Sigmoid colon (tissue), 7 donors: ENCODE data around the gene PON3. TPM values are rescaled to one million over a fixed set of nuclear protein-coding genes. Genes with fewer than 3 reads are reported as not detected.

Source experiments
- DNase-seq: peaks from one replicate; pipeline ENCODE4 v3.0.0-alpha.2; 2019
- H3K27ac ChIP-seq, 4 donors: fragments of 200-600 bp; sonication (generic); one replicate each; pipeline ENCODE4 v1.5.1; 2016 to 2019; ENCODE audit warnings: mild to moderate bottlenecking in 1 of 4
- H3K27me3 ChIP-seq, 3 donors: fragments of 200-600 bp; sonication (generic); one replicate each; pipeline ENCODE4 v1.5.1; 2019; ENCODE audit warnings: mild to moderate bottlenecking in 1 of 3
- H3K36me3 ChIP-seq, 4 donors: fragments of 200-600 bp; sonication (generic); one replicate each; pipeline ENCODE4 v1.5.1; 2016 to 2019
- H3K4me1 ChIP-seq, 4 donors: fragments of 200-600 bp; sonication (generic); one replicate each; pipeline ENCODE4 v1.5.1; 2017 to 2019
- H3K4me3 ChIP-seq, 4 donors: fragments of 200-600 bp; sonication (generic); one replicate each; pipeline ENCODE4 v1.5.1; 2017 to 2019; ENCODE audit warnings: mild to moderate bottlenecking in 2 of 4, moderate library complexity in 1 of 4
- H3K9me3 ChIP-seq, 4 donors: fragments of 200-600 bp in 3 of 4; sonication (generic) in 3 of 4; one replicate each; pipeline versions ENCODE4 v1.5.1 to v1.6.1; 2013 to 2019
- EP300 ChIP-seq, 4 donors: sonication (generic); formaldehyde crosslinking; IDR thresholded peaks; one replicate each; pipeline ENCODE4 v1.6.1; 2017; ENCODE audit warnings: antibody characterized with exemption in 4 of 4
- POLR2A ChIP-seq, 2 donors: fragments of 450-650 bp; IDR thresholded peaks; one replicate each; pipeline ENCODE4 v1.6.1; 2016; ENCODE audit warnings: antibody characterized with exemption in 2 of 2, mild to moderate bottlenecking in 2 of 2, moderate library complexity in 2 of 2
- POLR2AphosphoS5 ChIP-seq, 4 donors: sonication (generic); formaldehyde crosslinking; IDR thresholded peaks; one replicate each; pipeline ENCODE4 v1.6.1; 2017; ENCODE audit warnings: antibody characterized with exemption in 4 of 4
- WGBS, 2 donors: extraction: QIAGEN DNeasy Blood & Tissue Kit; methylation state at CpG; one replicate each; pipeline ENCODE4 v1.1.7; 2013; 5-methylcytosine and 5-hydroxymethylcytosine counted together
- intact Hi-C: fragments of 100-400 bp; cut with DNase I; formaldehyde crosslinking; loops from one replicate; pipeline ENCODE4 v1.15.1; 2023
- polyA plus RNA-seq, 3 donors: library from polyadenylated mRNA; stranded (reverse); fragments of 200-250 nt; gene quantifications; one replicate each; pipeline ENCODE4 v1.2.3, GENCODE V29; 2013
- total RNA-seq, 4 donors: library from RNA; depleted of rRNA; stranded (reverse); fragments of >200 nt; gene quantifications; one replicate each; pipeline ENCODE4 v1.1.0, GENCODE V29; 2016
- TF ChIP-seq, protein P1 (sequence below), 4 experiments: fragments of 450-650 bp in 3 of 4; fragments of 200-600 bp in 1 of 4; IDR thresholded peaks; one replicate each; pipeline ENCODE4 v1.5.1; 2016 to 2019; ENCODE audit warnings: antibody characterized with exemption in 4 of 4, mild to moderate bottlenecking in 3 of 4, moderate library complexity in 2 of 4
- donor health status: healthy with polysubstance abuse.
- donor health status: Bipolar disorder and iron deficiency.
- donor health status: healthy.

The PON3 gene
- total and polyA plus RNA-seq, 7 donors = 0.68 to 2.3 (median 1.7) TPM

DNA sequence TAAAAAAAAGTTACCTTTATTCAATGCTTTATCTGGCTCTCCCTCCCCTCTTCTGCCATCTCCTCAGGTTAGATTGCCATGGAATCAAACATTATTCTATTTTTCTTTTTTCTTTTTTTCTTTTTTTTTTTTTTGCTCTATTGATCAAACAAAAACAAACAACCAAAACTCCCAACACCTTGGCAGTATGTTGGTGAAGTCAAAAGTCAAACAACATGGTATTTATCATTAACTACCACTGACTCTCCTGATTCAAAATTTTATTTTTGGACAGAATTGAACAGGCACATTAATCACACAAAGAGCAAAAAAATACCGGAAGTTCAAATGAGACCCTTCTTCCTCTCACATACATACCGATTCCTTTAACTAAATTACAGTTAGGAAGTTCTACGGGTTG, 78.2 kb downstream of the PON3 start:
- Histone ChIP-seq H3K9me3 (no peaks in the 10 kb centered on the region), H3K4me1 (no peaks in the 10 kb centered on the region), H3K27ac (no peak overlapping the region), H3K36me3 (no peaks in the 10 kb centered on the region), H3K4me3 (no peak overlapping the region), H3K27me3 (no peaks in the 10 kb centered on the region)
- intact Hi-C loops = no loop called here
- DNase-seq = no peak
- no peak for TF ChIP-seq POLR2A (IDR thresholded peaks at IDR 0.05)
- no peak for TF ChIP-seq EP300 (IDR thresholded peaks at IDR 0.05)
- TF ChIP-seq, protein P1, sequence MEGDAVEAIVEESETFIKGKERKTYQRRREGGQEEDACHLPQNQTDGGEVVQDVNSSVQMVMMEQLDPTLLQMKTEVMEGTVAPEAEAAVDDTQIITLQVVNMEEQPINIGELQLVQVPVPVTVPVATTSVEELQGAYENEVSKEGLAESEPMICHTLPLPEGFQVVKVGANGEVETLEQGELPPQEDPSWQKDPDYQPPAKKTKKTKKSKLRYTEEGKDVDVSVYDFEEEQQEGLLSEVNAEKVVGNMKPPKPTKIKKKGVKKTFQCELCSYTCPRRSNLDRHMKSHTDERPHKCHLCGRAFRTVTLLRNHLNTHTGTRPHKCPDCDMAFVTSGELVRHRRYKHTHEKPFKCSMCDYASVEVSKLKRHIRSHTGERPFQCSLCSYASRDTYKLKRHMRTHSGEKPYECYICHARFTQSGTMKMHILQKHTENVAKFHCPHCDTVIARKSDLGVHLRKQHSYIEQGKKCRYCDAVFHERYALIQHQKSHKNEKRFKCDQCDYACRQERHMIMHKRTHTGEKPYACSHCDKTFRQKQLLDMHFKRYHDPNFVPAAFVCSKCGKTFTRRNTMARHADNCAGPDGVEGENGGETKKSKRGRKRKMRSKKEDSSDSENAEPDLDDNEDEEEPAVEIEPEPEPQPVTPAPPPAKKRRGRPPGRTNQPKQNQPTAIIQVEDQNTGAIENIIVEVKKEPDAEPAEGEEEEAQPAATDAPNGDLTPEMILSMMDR (IDR thresholded peaks at IDR 0.05) = no peak
- TF ChIP-seq POLR2AphosphoS5 (IDR thresholded peaks at IDR 0.05) = no peak
- WGBS, 2 donors = 67 to 89% methylated on average over 3 of the region's 3 CpGs

DNA sequence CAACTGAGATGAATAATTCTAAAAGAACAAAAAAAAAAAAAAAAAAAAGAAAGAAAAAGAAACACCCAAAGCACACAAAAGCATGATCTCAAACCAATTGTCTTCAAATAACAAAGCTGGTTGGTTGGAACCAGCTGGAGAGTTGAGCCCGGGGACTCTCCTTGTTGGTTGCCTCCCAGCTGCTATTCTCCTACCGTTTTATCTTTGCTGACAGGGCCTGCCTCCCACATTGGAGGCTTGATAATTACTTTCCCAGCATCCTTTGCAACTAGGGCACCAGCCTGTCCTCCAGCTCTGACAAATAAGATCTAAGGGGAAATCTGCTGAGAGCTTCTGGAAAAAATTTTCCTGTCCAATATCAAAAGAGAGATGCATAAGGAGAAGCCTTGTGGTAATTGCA, 78.6 kb downstream of the PON3 start:
- H3K9me3 ChIP-seq = no peaks in the 10 kb centered on the region

DNA sequence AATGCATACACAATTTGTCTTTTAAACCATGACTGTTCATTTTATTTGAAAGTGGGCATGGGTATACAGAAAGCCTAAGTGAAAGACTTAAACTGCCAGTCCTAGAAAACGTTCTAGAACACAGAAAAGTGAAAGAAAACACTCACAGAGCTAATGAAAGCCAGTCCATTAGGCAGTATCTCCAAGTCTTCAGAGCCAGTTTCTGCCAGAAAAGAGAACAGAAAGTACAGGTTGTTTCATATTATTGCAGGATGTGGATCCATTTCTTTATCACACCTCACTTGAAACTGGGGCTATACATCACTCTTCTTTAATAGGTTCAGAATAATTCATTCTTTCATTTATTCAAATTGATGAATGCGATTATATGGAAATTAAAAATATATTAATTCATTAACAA, 79.6 kb downstream of the PON3 start:
- WGBS, 2 donors = 80 to 87% methylated on average over 2 of the region's 2 CpGs
- no peaks in the 10 kb centered on the region for H3K27me3 ChIP-seq
- no peak for TF ChIP-seq POLR2AphosphoS5 (IDR thresholded peaks at IDR 0.05)
- TF ChIP-seq POLR2A (IDR thresholded peaks at IDR 0.05) = no peak
- TF ChIP-seq, protein P1 (IDR thresholded peaks at IDR 0.05) = no peak
- TF ChIP-seq EP300 (IDR thresholded peaks at IDR 0.05) = no peak
- DNase-seq = no peak
- intact Hi-C loops = no loop called here
- H3K4me3 ChIP-seq = no peak overlapping the region
- H3K9me3 ChIP-seq = no peaks in the 10 kb centered on the region
- H3K36me3 ChIP-seq = no peaks in the 10 kb centered on the region
- H3K27ac ChIP-seq = no peak overlapping the region
- H3K4me1 ChIP-seq = no peaks in the 10 kb centered on the region

More for the DNA sequence above, 78.6 kb downstream of the PON3 start:
- no peaks in the 10 kb centered on the region for H3K4me1 ChIP-seq
- no peak overlapping the region for H3K4me3 ChIP-seq
- TF ChIP-seq POLR2AphosphoS5 (IDR thresholded peaks at IDR 0.05) = no peak
- TF ChIP-seq POLR2A (IDR thresholded peaks at IDR 0.05) = no peak
- TF ChIP-seq, protein P1 (IDR thresholded peaks at IDR 0.05) = no peak
- no peak for TF ChIP-seq EP300 (IDR thresholded peaks at IDR 0.05)
- H3K36me3 ChIP-seq = no peaks in the 10 kb centered on the region
- no peak overlapping the region for H3K27ac ChIP-seq
- WGBS, 2 donors = 46 to 59% methylated on average over 2 of the region's 2 CpGs
- intact Hi-C loops = no loop called here
- H3K27me3 ChIP-seq = no peaks in the 10 kb centered on the region
- DNase-seq = no peak

DNA sequence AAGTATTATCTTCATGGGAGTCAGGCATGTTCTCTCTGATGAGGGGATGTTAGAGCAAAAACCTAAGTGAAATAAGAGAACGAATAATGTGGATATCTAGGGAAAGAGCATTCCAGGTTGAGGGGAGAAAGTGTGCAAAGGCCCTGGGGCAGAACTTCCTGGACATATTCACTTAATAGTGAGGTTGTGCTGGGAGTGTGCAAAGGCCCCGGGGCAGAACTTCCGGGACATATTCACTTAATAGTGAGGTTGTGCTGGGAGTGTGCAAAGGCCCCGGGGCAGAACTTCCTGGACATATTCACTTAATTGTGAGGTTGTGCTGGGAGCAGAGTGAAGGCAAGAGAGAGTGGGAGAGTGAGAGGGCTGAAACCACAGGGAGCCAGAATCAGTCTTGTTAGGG, 83.6 kb downstream of the PON3 start:
- Histone ChIP-seq H3K4me3 (no peak overlapping the region), H3K4me1 (no peaks in the 10 kb centered on the region), H3K9me3 (no peaks in the 10 kb centered on the region), H3K27ac (no peak overlapping the region), H3K27me3 (no peaks in the 10 kb centered on the region), H3K36me3 (no peaks in the 10 kb centered on the region)
- WGBS, 2 donors = 95 to 96% methylated on average over 4 of the region's 4 CpGs
- no peak for DNase-seq
- intact Hi-C loops = no loop called here
- no peak for TF ChIP-seq EP300 (IDR thresholded peaks at IDR 0.05)
- TF ChIP-seq, protein P1 (IDR thresholded peaks at IDR 0.05) = no peak
- no peak for TF ChIP-seq POLR2A (IDR thresholded peaks at IDR 0.05)
- TF ChIP-seq POLR2AphosphoS5 (IDR thresholded peaks at IDR 0.05) = no peak

DNA sequence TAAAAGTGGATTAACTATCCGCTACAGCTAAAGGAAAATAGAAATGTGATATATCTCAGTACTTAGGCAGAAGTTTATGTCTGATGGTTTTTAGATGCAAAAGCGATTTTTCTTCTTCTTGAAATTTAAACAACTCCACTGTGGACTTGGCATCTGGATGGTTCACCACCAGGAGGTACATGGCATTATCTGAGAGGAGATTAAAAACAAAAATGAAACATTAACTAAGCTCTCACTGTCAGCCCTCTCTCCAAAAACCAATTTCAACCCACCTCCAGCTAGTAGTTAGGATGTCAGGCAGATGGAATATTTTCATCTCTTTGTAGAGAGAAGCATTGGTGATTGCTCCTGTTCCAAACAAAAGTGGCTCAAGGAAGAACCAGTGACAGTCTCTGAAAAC, 84.8 kb downstream of the PON3 start:
- H3K4me1 ChIP-seq = no peaks in the 10 kb centered on the region
- no peak overlapping the region for H3K4me3 ChIP-seq
- TF ChIP-seq, protein P1 (IDR thresholded peaks at IDR 0.05) = no peak
- TF ChIP-seq POLR2AphosphoS5 (IDR thresholded peaks at IDR 0.05) (no peak), POLR2A (IDR thresholded peaks at IDR 0.05) (no peak), EP300 (IDR thresholded peaks at IDR 0.05) (no peak)
- no peaks in the 10 kb centered on the region for H3K36me3 ChIP-seq
- 89 to 90% methylated on average over 2 of the region's 2 CpGs for WGBS, 2 donors
- no peak overlapping the region for H3K27ac ChIP-seq
- intact Hi-C loops = no loop called here
- DNase-seq = no peak
- H3K9me3 ChIP-seq = no peaks in the 10 kb centered on the region
- H3K27me3 ChIP-seq = no peaks in the 10 kb centered on the region
